HCT116 (cell line): ENCODE data around the gene DPP6.

Experiments
- EZH2 ChIP-seq: fragments of 200-600 bp; sonication (generic); IDR thresholded peaks from 2 replicates; pipeline ENCODE4 v1.6.1; 2017; ENCODE audit warnings: antibody characterized with exemption, mixed run types
- FOSL1 ChIP-seq: IDR thresholded peaks from 2 replicates; pipeline ENCODE4 v1.6.1; 2012; ENCODE audit warnings: low read depth
- POLR2A ChIP-seq: IDR thresholded peaks from 2 replicates; pipeline ENCODE4 v1.7.0; 2011; ENCODE audit warnings: borderline replicate concordance; ENCODE audit not compliant: insufficient read depth, insufficient read length; ENCODE audit errors: extremely low read depth
- POLR2AphosphoS5 ChIP-seq: IDR thresholded peaks from 2 replicates; pipeline ENCODE4 v1.6.1; 2011; ENCODE audit warnings: mild to moderate bottlenecking, low read depth, low read length, moderate library complexity
- SIN3A ChIP-seq: IDR thresholded peaks from 2 replicates; pipeline ENCODE4 v1.6.1; 2012; ENCODE audit warnings: low read depth
- SRF ChIP-seq: IDR thresholded peaks from 2 replicates; pipeline ENCODE4 v1.6.1; 2012; ENCODE audit warnings: low read depth
- YY1 ChIP-seq: IDR thresholded peaks from 2 replicates; pipeline ENCODE4 v1.6.1; 2011; ENCODE audit warnings: low read length, low read depth, moderate library complexity, mild to moderate bottlenecking; ENCODE audit not compliant: insufficient replicate concordance; ENCODE audit errors: extremely low read depth
- ZNF274 ChIP-seq: fragments of 200-500 bp; sonication (Bioruptor generic); IDR thresholded peaks from 2 replicates; pipeline ENCODE4 v1.6.1; 2014; ENCODE audit warnings: mild to moderate bottlenecking, low read depth, low read length, inconsistent platforms
- TF ChIP-seq, protein P1 (sequence below), 3 experiments: fragments of 200-600 bp in 1 of 3; sonication (generic) in 1 of 3; IDR thresholded peaks in 2 of 3; conservative IDR thresholded peaks in 1 of 3; 2 replicates each; pipeline ENCODE4 v1.5.1; 2012 to 2017; ENCODE audit warnings: low read depth in 2 of 3, low read length in 2 of 3, antibody characterized with exemption in 1 of 3, borderline replicate concordance in 1 of 3, control low read depth in 1 of 3, mild to moderate bottlenecking in 1 of 3, mixed read lengths in 1 of 3, mixed run types in 1 of 3, moderate library complexity in 1 of 3; ENCODE audit not compliant: insufficient read depth in 1 of 3
- TF ChIP-seq, protein P2 (sequence below): IDR thresholded peaks from 2 replicates; pipeline ENCODE4 v1.6.1; 2012
- TF ChIP-seq, protein P3 (sequence below): IDR thresholded peaks from 2 replicates; pipeline ENCODE4 v1.6.1; 2012; ENCODE audit warnings: low read depth

DNA sequence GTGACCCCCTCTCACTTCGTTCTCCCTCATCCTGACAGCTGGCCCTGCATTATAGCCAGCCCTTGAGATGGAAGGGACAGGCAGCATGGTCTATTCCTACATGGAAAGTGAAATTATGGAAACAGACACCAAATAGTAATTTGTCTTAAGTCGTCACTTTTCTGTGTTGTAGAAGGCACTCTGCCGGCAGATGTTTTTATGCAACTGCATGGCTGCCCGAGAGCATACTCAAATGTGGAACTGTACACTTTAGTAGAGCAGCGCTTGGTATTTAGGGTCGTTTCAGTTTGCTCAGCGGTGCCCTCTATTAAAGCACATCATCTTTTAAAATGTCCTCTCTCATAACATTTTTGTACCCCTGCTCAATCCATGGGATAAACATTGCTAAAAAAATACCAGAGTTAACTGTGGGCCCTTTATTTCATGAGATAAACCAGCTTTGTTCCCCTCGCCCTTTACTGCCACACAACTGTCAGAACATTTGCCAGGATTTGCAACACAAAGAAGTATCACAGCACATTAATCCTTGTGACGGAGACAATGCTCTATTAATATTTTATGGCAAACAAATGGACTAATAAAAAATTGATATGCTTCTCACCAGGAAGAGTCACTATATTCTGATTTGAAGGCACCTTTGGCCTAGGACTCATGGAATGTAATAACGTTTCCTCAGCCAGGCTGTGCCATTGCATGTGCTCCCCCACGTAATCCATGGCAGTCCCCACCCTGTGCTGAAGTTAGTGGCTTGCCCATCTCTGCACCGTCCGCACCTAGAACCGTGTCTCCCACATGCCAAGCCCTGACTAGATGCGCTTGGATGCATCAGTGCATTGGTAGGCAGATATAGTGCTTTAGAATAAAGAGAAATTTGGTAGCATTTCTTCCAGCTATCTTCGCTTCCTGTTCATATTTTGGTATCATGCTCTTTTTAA lies 729.4 kb downstream of the DPP6 start:
- TF ChIP-seq, protein P1, sequence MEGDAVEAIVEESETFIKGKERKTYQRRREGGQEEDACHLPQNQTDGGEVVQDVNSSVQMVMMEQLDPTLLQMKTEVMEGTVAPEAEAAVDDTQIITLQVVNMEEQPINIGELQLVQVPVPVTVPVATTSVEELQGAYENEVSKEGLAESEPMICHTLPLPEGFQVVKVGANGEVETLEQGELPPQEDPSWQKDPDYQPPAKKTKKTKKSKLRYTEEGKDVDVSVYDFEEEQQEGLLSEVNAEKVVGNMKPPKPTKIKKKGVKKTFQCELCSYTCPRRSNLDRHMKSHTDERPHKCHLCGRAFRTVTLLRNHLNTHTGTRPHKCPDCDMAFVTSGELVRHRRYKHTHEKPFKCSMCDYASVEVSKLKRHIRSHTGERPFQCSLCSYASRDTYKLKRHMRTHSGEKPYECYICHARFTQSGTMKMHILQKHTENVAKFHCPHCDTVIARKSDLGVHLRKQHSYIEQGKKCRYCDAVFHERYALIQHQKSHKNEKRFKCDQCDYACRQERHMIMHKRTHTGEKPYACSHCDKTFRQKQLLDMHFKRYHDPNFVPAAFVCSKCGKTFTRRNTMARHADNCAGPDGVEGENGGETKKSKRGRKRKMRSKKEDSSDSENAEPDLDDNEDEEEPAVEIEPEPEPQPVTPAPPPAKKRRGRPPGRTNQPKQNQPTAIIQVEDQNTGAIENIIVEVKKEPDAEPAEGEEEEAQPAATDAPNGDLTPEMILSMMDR (IDR thresholded peaks at IDR 0.05 in 2 of 3, conservative IDR thresholded peaks at IDR 0.05 in 1 of 3; ENCODE audit: borderline replicate concordance in 1 of 3, insufficient read depth in 1 of 3, low read depth in 2 of 3, low read length in 2 of 3): no peak
- TF ChIP-seq POLR2AphosphoS5 (no peak), EZH2 (no peak), ZNF274 (no peak), POLR2A (no peak), YY1 (no peak), SRF (no peak), SIN3A (no peak), FOSL1 (no peak)
- TF ChIP-seq, protein P2, sequence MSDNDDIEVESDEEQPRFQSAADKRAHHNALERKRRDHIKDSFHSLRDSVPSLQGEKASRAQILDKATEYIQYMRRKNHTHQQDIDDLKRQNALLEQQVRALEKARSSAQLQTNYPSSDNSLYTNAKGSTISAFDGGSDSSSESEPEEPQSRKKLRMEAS: no peak
- TF ChIP-seq, protein P3, sequence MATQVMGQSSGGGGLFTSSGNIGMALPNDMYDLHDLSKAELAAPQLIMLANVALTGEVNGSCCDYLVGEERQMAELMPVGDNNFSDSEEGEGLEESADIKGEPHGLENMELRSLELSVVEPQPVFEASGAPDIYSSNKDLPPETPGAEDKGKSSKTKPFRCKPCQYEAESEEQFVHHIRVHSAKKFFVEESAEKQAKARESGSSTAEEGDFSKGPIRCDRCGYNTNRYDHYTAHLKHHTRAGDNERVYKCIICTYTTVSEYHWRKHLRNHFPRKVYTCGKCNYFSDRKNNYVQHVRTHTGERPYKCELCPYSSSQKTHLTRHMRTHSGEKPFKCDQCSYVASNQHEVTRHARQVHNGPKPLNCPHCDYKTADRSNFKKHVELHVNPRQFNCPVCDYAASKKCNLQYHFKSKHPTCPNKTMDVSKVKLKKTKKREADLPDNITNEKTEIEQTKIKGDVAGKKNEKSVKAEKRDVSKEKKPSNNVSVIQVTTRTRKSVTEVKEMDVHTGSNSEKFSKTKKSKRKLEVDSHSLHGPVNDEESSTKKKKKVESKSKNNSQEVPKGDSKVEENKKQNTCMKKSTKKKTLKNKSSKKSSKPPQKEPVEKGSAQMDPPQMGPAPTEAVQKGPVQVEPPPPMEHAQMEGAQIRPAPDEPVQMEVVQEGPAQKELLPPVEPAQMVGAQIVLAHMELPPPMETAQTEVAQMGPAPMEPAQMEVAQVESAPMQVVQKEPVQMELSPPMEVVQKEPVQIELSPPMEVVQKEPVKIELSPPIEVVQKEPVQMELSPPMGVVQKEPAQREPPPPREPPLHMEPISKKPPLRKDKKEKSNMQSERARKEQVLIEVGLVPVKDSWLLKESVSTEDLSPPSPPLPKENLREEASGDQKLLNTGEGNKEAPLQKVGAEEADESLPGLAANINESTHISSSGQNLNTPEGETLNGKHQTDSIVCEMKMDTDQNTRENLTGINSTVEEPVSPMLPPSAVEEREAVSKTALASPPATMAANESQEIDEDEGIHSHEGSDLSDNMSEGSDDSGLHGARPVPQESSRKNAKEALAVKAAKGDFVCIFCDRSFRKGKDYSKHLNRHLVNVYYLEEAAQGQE: no peak
